Activated effector memory CD4-positive, alpha-beta T cell treated with anti-CD3 and anti-CD28 coated beads, Interleukin-2, amount 50 U/mL, for 16 hours (primary cell): Measurements from ENCODE around the gene DNAJC25.

Experiments
- DNase-seq: peaks from one replicate; pipeline ENCODE4 v3.0.0-alpha.2; 2020

Gene DNAJC25

DNA sequence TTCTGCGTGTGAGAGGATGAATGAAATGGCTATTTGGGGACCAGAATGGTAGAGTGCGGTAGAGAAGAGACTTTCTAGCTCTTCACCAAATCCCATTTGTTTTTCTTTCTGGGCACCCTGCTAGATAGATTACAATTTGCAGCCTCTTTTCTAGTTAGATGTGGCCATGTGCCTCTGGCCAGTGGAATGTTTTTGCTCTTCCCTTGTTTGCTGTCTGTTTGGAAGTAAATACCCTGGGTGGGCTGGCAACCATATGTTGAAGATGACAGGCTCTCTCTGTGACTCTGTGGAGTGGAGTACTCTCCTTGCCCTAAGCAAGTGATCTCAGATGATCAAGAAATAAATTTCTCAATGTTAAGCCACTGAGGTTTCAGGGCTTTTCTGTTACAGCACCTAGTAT is 43.2 kb downstream of the DNAJC25 start:
- no peak for DNase-seq

DNA sequence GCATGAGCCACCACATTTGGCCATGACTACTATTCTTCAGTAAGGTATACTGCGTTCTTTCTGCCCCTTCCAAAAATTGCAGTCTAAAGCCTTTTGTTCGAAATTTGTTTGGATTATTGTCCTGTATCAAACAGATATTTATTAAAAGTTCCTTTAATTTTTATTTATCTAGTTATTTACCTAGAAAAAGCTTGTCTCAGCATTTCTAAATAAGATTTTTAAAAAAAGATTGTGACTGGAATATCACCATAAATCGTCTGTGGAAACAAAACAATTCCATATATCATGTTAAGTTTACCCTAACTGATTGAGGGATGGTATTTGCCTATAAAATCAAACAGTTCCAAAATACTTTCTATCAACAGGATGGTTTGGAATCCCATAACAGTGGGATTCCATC is 45.0 kb downstream of the DNAJC25 start:
- no peak for DNase-seq

DNA sequence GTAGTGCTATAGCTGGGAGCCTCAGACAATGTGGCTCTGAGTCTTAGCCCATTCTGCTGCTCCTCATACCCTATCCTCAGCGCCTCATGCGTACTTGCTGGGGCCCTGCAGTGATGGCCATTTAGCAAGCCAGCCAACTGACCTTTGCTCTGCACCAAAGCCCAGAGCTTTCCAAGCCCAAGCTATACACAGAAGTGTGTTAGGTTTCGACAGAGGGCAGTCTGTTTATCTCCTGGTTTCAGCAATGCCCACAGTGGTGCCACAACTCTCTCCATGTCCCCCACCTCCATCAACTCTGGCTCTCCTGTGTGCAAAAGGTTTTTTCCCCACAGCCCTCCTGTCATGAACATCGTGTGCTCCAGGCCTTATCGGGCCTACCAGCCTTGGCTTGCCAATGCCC is 47.2 kb downstream of the DNAJC25 start:
- no peak for DNase-seq

DNA sequence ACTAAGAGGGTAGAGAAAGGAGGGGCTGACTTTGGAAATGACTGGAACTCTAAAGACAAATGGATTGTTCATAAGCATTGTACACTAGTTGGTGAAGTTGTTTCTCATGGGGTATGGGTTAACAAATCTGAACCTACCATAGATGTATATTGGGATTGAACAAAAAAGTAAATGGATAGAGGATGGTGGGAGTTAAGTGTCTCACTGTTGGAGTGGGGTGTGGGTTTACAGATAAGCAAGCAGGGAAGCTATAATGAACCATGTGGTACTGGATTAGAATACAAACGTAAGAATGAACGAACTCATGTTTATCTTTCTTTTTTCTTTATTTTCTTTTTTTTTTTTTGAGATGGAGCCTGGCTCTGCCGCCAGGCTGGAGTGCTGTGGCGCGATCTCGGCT is 48.1 kb downstream of the DNAJC25 start:
- DNase-seq = no peak

DNA sequence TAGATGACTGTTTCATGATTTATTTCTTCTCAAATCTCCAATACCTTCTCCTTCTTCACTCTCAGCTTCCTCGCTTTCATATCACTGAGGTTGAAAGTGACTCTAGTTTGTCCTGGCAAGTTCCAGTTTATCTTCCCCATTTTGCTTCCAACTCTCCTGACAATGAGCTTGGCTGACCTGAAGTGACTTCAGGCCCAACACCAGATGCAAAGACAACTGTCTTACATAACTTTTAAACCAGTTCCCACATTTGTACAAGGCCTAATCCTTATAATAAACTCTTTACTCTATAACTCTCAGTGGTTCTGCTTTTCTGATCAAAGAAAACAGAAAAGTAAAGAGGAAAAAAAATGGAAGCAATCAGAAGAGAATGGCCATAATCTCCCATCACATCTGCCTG is 52.3 kb downstream of the DNAJC25 start:
- DNase-seq = no peak

DNA sequence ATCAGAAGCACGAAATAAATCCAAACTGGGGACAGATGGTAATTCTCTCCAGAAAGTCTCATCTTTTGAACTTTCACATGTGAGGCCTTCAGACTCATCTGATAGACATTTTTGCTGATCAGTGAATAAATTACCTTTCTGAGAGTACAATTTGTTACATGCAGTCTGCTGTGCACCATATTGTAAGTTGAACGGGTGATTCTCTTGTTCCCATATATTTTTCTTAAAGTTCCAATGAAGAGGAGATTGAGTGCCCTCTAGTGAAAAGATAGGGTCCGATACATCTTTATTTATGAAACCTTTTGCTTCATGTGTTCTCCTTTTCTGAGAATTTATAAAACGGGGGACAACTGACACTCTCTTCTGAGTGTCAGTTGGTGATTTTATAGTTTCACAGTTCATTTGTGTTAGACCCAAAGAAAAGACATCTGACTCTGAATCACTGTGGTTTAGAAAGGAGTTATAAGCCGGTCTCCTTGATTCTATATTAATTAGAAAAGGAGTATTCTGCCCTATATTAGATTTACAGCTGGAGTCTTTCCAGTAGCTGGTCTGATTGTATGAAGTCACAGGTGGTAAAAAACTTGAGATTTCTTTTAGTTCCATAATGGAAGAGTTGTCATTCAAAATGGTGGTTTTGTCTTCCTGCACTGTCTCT is 60.7 kb downstream of the DNAJC25 start:
- DNase-seq = no peak

DNA sequence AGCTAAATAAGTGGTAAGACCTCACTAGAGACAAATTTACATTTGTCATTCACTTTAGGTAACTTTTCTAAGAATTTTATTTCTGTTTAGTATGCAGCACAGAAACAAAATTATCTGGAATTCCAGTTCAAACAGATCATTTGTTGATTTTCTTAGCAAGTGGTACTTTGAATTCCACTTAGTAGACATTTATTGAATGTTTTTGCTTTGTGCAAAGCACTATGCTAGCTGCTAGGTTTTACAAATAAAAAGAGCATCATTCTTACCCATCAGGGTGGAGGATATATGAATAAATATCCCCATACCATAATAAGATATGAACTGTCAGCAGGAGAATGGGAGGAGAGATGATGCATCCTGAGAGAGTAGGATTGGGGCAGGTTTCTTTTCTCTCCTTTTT is 65.7 kb downstream of the DNAJC25 start:
- DNase-seq = no peak

DNA sequence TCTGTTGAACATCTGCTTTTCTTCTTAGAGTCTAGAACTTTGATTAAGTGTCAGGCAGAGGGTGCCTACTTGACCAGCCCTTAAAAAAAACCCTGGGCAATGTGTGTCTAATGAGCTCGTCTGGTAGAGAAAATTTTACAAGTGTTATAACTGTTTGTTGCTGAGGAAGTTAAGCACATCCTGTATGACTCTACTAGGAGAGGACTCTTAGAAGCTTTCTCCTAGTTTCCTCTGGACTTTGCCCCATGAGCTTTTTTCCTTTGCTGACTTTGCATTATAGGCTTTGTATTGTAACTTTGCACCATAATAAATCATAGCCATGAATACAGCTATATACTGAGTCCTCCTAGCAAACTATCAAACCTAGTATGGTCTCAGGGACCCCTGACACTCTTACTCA is 69.6 kb downstream of the DNAJC25 start:
- no peak for DNase-seq
